Measurements from ENCODE around the gene FOXO6. TPM values are rescaled to one million over a fixed set of nuclear protein-coding genes. Genes with fewer than 3 reads are reported as not detected.

Gene FOXO6
- total RNA-seq, 4 donors from 2014 or later: 0.14 to 4.1 TPM; not detected in 2

DNA sequence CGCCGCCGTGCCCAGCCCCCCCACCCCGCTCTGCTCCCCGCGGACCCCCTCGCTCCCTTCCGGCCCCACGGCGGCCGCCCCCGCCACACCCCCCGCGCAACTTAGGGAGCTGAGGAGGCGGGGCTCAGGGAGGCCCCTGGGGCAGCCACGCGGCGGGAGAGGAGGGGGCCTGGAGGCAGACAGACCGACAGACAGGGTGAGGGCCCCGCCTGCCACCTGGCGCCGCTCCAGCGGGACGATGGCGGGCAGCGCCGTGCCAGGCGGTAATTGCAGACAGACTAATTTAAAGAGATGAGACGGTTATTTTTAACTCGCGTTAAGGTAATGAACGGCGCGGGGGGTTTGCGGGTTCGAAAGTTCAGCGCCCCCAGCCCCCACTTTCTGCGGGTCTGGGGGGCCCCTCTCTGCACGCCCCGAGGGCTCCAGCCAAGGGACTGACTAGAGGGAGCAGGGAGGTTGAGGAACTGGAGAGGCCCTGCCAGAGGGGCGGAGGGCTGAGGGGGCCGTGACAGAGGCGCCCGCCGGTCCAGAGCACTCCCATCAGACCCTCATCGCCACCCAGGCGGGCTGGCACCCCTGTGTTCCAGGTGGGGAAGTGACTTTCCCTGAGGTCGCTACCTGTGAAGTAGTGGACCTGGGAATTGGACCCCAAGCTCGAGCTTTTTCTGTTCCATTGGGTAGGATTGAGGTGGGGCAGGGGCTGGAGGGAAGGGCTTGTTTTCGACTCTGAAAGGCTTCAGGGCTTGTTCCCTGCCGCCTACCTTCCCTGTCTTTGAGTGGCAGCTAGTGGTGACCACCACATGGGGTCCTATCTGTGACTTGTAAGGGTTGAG is 5.4 kb downstream of the FOXO6 start:
- 9% methylated on average over 24 of the region's 51 CpGs; no CpG with 5 or more reads in 1 of the 2 donors for WGBS, 2 donors (ENCODE audit: low coverage in 1 of 2)
- Histone ChIP-seq H3K4me1 (peaks cover 22 to 31% (median 25%) of the 10 kb centered on the region in 4 donors), H3K36me3 (no peaks in the 10 kb centered on the region), H3K27ac (peak overlapping the region; percentile 3 to 54 (median 15)), H3K27me3 (peaks cover 35% of the 10 kb centered on the region), H3K4me3 (peak overlapping the region; percentile 17 to 48 (median 32)), H3K9me3 (no peaks in the 10 kb centered on the region)
- intact Hi-C loops (cut with DNase I; ENCODE audit: low total_unique reads) (no loop called here), in situ Hi-C loops (cut with MboI; ENCODE audit: low pct_ligation_motif_present in 1 of 4, low pct_unique_long_range_greater_than_20kb in 1 of 4, low sequenced_read_pairs in 3 of 4) (no loop called here)
- TF ChIP-seq POLR2A (IDR thresholded peaks at IDR 0.05) (no peak), POLR2AphosphoS5 (IDR thresholded peaks at IDR 0.05) (no peak), EP300 (IDR thresholded peaks at IDR 0.05; ENCODE audit: low read depth) (no peak), CTCF (IDR thresholded peaks at IDR 0.05) (no peak)
- no peak for DNase-seq

DNA sequence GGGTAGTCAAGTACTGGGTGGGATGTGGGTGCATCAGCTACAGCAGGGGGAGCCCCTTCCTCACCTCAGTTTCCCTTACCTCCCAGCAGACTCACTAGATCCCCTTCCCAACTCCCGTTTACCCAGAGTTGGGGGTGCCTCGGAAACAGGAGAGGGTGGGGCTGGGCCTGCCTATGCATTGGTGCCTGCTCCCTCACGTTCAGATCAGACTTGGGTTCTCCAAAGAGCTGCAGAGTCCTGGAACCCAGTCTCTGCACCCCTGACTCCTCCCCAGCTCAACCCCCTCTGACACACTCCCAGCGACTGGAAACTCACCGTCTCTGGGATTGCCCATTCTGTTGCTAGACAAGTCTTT is 6.0 kb downstream of the FOXO6 start:
- H3K9me3 ChIP-seq: no peaks in the 10 kb centered on the region
- 74% methylated on average over 5 of the region's 5 CpGs; no CpG with 5 or more reads in 1 of the 2 donors for WGBS, 2 donors (ENCODE audit: low coverage in 1 of 2)
- no peak for TF ChIP-seq CTCF (IDR thresholded peaks at IDR 0.05)
- no peak for TF ChIP-seq EP300 (IDR thresholded peaks at IDR 0.05; ENCODE audit: low read depth)
- TF ChIP-seq POLR2AphosphoS5 (IDR thresholded peaks at IDR 0.05): no peak
- TF ChIP-seq POLR2A (IDR thresholded peaks at IDR 0.05): no peak
- intact Hi-C loops (cut with DNase I; ENCODE audit: low total_unique reads) (no loop called here), in situ Hi-C loops (cut with MboI; ENCODE audit: low pct_ligation_motif_present in 1 of 4, low pct_unique_long_range_greater_than_20kb in 1 of 4, low sequenced_read_pairs in 3 of 4) (no loop called here)
- H3K4me3 ChIP-seq: no peak overlapping the region
- H3K4me1 ChIP-seq: peaks cover 21 to 31% (median 26%) of the 10 kb centered on the region in 4 donors
- H3K36me3 ChIP-seq: no peaks in the 10 kb centered on the region
- H3K27me3 ChIP-seq: peaks cover 29% of the 10 kb centered on the region
- no peak for DNase-seq
- no peak overlapping the region for H3K27ac ChIP-seq

GRCh38 chr1:41368366-41368765 is 7.1 kb downstream of the FOXO6 start:
- no peaks in the 10 kb centered on the region for H3K36me3 ChIP-seq
- 36% methylated on average over 1 of the region's 1 CpG; no CpG with 5 or more reads in 1 of the 2 donors for WGBS, 2 donors (ENCODE audit: low coverage in 1 of 2)
- TF ChIP-seq CTCF (IDR thresholded peaks at IDR 0.05): no peak
- TF ChIP-seq POLR2A (IDR thresholded peaks at IDR 0.05): no peak
- TF ChIP-seq POLR2AphosphoS5 (IDR thresholded peaks at IDR 0.05): no peak
- TF ChIP-seq EP300 (IDR thresholded peaks at IDR 0.05; ENCODE audit: low read depth): no peak
- in situ Hi-C loops (cut with MboI; ENCODE audit: low pct_ligation_motif_present in 1 of 4, low pct_unique_long_range_greater_than_20kb in 1 of 4, low sequenced_read_pairs in 3 of 4): no loop called here
- no peak overlapping the region for H3K4me3 ChIP-seq
- no peak for DNase-seq
- H3K27me3 ChIP-seq: peaks cover 18% of the 10 kb centered on the region
- intact Hi-C loops (cut with DNase I; ENCODE audit: low total_unique reads): no loop called here
- no peak overlapping the region for H3K27ac ChIP-seq
- peaks cover 16 to 32% (median 21%) of the 10 kb centered on the region in 4 donors for H3K4me1 ChIP-seq
- H3K9me3 ChIP-seq: no peaks in the 10 kb centered on the region

- in situ Hi-C loops (cut with MboI; ENCODE audit: low pct_ligation_motif_present in 1 of 4, low pct_unique_long_range_greater_than_20kb in 1 of 4, low sequenced_read_pairs in 3 of 4): no loop called here
- WGBS, 2 donors (ENCODE audit: low coverage in 1 of 2): 73% methylated on average over 7 of the region's 7 CpGs; no CpG with 5 or more reads in 1 of the 2 donors
- no peaks in the 10 kb centered on the region for H3K9me3 ChIP-seq
Measured at GRCh38 chr1:41368801-41369200, 7.6 kb downstream of the FOXO6 start.

More at GRCh38 chr1:41368801-41369200, 7.6 kb downstream of the FOXO6 start:
- TF ChIP-seq POLR2AphosphoS5 (IDR thresholded peaks at IDR 0.05): no peak
- TF ChIP-seq EP300 (IDR thresholded peaks at IDR 0.05; ENCODE audit: low read depth): no peak
- DNase-seq: no peak
- Histone ChIP-seq H3K27me3 (peaks cover 15% of the 10 kb centered on the region), H3K4me3 (no peak overlapping the region), H3K27ac (no peak overlapping the region), H3K4me1 (peaks cover 16 to 32% (median 21%) of the 10 kb centered on the region in 4 donors), H3K36me3 (no peaks in the 10 kb centered on the region)
- intact Hi-C loops (cut with DNase I; ENCODE audit: low total_unique reads): no loop called here

Measured in transverse colon (tissue), 4 donors.